HepG2 (cell line): ENCODE measurements around the gene RBBP6. TPM values are rescaled to one million over a fixed set of nuclear protein-coding genes. Genes with fewer than 3 reads are reported as not detected.
"Not testable (repeated sequence)": the region's sequence is repeated elsewhere in the genome, so short reads cannot be mapped to it uniquely, and the experiment has no call there.

Experiments used
- ATAC-seq: fragments of 200-7000 bp; cut with Tn5 transposase; 3 replicates; pipeline ENCODE4 v1.9.1; 2020; ENCODE audit warnings: mild to moderate bottlenecking, moderate library complexity
- BruUV-seq: library from RNA; stranded (reverse); fragments of 400-500 nt; replicated peaks from 2 replicates; lab custom pipeline; 2021; lab: Mats Ljungman, UMichigan
- CTCF ChIA-PET: fragments of 300-600 bp; formaldehyde crosslinking; extraction: SDS; loops from one replicate; lab custom pipeline; 2021; ENCODE audit warnings: low total read pairs, inconsistent platforms, low intra/inter-chr PET ratio; lab: Yijun Ruan, JAX
- POLR2A ChIA-PET: fragments of 350-600 bp; sonication (Branson Sonifier 250); formaldehyde crosslinking; loops from one replicate; lab custom pipeline; 2020; ENCODE audit warnings: antibody characterized with exemption, inconsistent platforms; lab: Yijun Ruan, JAX
- DNase-seq: peaks from one replicate; pipeline ENCODE4 v3.0.0-alpha.2; 2015; ENCODE audit warnings: low spot score
- FAIRE-seq: peaks from 3 replicates; lab custom pipeline; 2011; peaks lifted over from hg19 to GRCh38; lab: Jason Lieb, UNC
- H2AFZ ChIP-seq: one replicate; pipeline ENCODE4 v1.6.1; 2011; ENCODE audit warnings: low read length, inconsistent platforms
- H3K27ac ChIP-seq: fragments of 300-600 bp; 3 replicates; pipeline ENCODE4 v1.8.0; 2011; ENCODE audit warnings: mixed run types, mild to moderate bottlenecking, mixed read lengths, low read length, inconsistent platforms; ENCODE audit not compliant: insufficient read depth; ENCODE audit errors: extremely low read length
- H3K27me3 ChIP-seq, 2 experiments: fragments of 200-600 bp in 1 of 2; 2 replicates in 1 of 2; 3 replicates in 1 of 2; pipeline versions ENCODE4 v1.6.0 to v1.8.0; 2011; ENCODE audit warnings: low read length in 2 of 2, mild to moderate bottlenecking in 2 of 2, moderate library complexity in 2 of 2, inconsistent platforms in 1 of 2; ENCODE audit not compliant: insufficient read depth in 2 of 2, control insufficient read depth in 1 of 2
- H3K36me3 ChIP-seq, 2 experiments: fragments of 200-600 bp in 1 of 2; replicated peaks in 1 of 2; 2 replicates in 1 of 2; 3 replicates in 1 of 2; pipeline versions ENCODE4 v1.5.1 to v1.8.0; 2011; ENCODE audit warnings: low read length in 2 of 2, inconsistent platforms in 1 of 2; ENCODE audit not compliant: insufficient read depth in 2 of 2, control insufficient read depth in 1 of 2
- H3K4me1 ChIP-seq: 2 replicates; pipeline ENCODE4 v1.5.1; 2012; ENCODE audit warnings: low read length, inconsistent platforms; ENCODE audit not compliant: insufficient read depth
- H3K4me2 ChIP-seq: 2 replicates; pipeline ENCODE4 v1.6.0; 2011; ENCODE audit warnings: low read depth, low read length, inconsistent platforms
- H3K4me3 ChIP-seq, 3 experiments: fragments of 200-600 bp in 1 of 3; sonication (generic), shearing (Covaris generic) in 1 of 3; replicated peaks in 1 of 3; 2 replicates each; pipeline ENCODE4 v1.5.1; 2011 to 2016; ENCODE audit warnings: low read length in 3 of 3, inconsistent platforms in 2 of 3, low read depth in 2 of 3, mild to moderate bottlenecking in 2 of 3, control low read depth in 1 of 3, mixed read lengths in 1 of 3; ENCODE audit not compliant: insufficient read depth in 1 of 3
- H3K79me2 ChIP-seq: one replicate; pipeline ENCODE4 v1.6.1; 2011; ENCODE audit warnings: low read length, inconsistent platforms; ENCODE audit not compliant: insufficient read depth
- H3K9ac ChIP-seq: 2 replicates; pipeline ENCODE4 v1.6.0; 2011; ENCODE audit warnings: mild to moderate bottlenecking, low read depth, low read length, inconsistent platforms; ENCODE audit not compliant: insufficient read depth
- H3K9me3 ChIP-seq: 2 replicates; pipeline ENCODE4 v1.5.1; 2012; ENCODE audit warnings: mild to moderate bottlenecking, low read length
- H4K20me1 ChIP-seq: 2 replicates; pipeline ENCODE4 v1.6.0; 2011; ENCODE audit warnings: inconsistent platforms, mild to moderate bottlenecking, low read length, moderate library complexity; ENCODE audit not compliant: insufficient read depth
- HNRNPL ChIP-seq: fragments of 200-400 bp; formaldehyde crosslinking; IDR thresholded peaks from 2 replicates; pipeline ENCODE4 v1.6.1; 2017; ENCODE audit warnings: mild to moderate bottlenecking, low read depth, low read length
- MAFK ChIP-seq, 2 experiments: IDR thresholded peaks in 1 of 2; conservative IDR thresholded peaks in 1 of 2; 2 replicates each; pipeline ENCODE4 v1.6.1; 2011; ENCODE audit warnings: improper control_type of control experiment in 2 of 2, low read length in 2 of 2
- MED8 ChIP-seq: sonication (generic); formaldehyde crosslinking; IDR thresholded peaks from 2 replicates; pipeline ENCODE4 v1.8.1; 2023; ENCODE audit warnings: mild to moderate bottlenecking, missing genetic modification reagents; ENCODE audit not compliant: insufficient replicate concordance
- NFIB ChIP-seq: sonication (generic); formaldehyde crosslinking; IDR thresholded peaks from 2 replicates; pipeline ENCODE4 v1.9.0; 2021; ENCODE audit warnings: missing genetic modification reagents, mild to moderate bottlenecking, borderline replicate concordance
- RBAK ChIP-seq: sonication (generic); formaldehyde crosslinking; IDR thresholded peaks from 2 replicates; pipeline ENCODE4 v1.5.1; 2020; ENCODE audit warnings: mild to moderate bottlenecking, missing genetic modification reagents
- ZFP36L2 ChIP-seq: sonication (generic); formaldehyde crosslinking; IDR thresholded peaks from 2 replicates; pipeline ENCODE4 v1.4.0; 2020; ENCODE audit warnings: missing genetic modification reagents
- ZMYM3 ChIP-seq: sonication (generic); formaldehyde crosslinking; IDR thresholded peaks from 2 replicates; pipeline ENCODE4 v1.5.1; 2020; ENCODE audit warnings: mild to moderate bottlenecking, missing genetic modification reagents
- ZNF615 ChIP-seq: sonication (generic); formaldehyde crosslinking; IDR thresholded peaks from 2 replicates; pipeline ENCODE4 v1.5.0; 2020; ENCODE audit warnings: mild to moderate bottlenecking, missing genetic modification reagents, borderline replicate concordance
- ZNF674 ChIP-seq: sonication (generic); formaldehyde crosslinking; IDR thresholded peaks from 2 replicates; pipeline ENCODE4 v1.5.0; 2020; ENCODE audit warnings: low read depth, mild to moderate bottlenecking, missing genetic modification reagents
- ZNF780A ChIP-seq: sonication (generic); formaldehyde crosslinking; IDR thresholded peaks from 2 replicates; pipeline ENCODE4 v1.8.0; 2022; ENCODE audit warnings: mild to moderate bottlenecking, missing genetic modification reagents, moderate library complexity
- WGBS: methylation state at CpG from one replicate; pipeline ENCODE4 v1.1.6; 2017; ENCODE audit warnings: low lambda C conversion rate; 5-methylcytosine and 5-hydroxymethylcytosine counted together
- in situ Hi-C: cut with HindIII; loops from 2 replicates; pipeline ENCODE4 v1.10.0; 2017; ENCODE audit warnings: low pct_unique_long_range_greater_than_20kb; ENCODE audit not compliant: extremely low pct_ligation_motif_present
- intact Hi-C: fragments of 100-400 bp; cut with micrococcal nuclease; formaldehyde crosslinking; loops from one replicate; pipeline ENCODE4 v1.10.0; 2022; ENCODE audit not compliant: unreplicated experiment
- polyA plus RNA-seq, 8 experiments: library from polyadenylated mRNA; depleted of rRNA in 3 of 8; stranded (reverse) in 7 of 8; unstranded in 1 of 8; fragments of >200 nt; fragmentation: Illumina TruSeq in 4 of 8; extraction: Trizol in 4 of 8; gene quantifications; 2 replicates each; pipeline versions ENCODE4 v1.2.1 to v1.2.3, GENCODE V29; 2011 to 2016; ENCODE audit warnings: low read depth in 4 of 8, missing spikeins in 1 of 8, mixed read lengths in 1 of 8; ENCODE audit not compliant: insufficient read depth in 1 of 8
- total RNA-seq, 5 experiments: library from RNA; depleted of rRNA; stranded (reverse); fragments of >200 nt; fragmentation: Illumina TruSeq; extraction: Trizol; gene quantifications; 2 replicates each; pipeline ENCODE4 v1.2.3, GENCODE V29; 2016; ENCODE audit warnings: low read depth in 1 of 5
- TF ChIP-seq, protein P1 (sequence below): sonication (generic); formaldehyde crosslinking; IDR thresholded peaks from 2 replicates; pipeline ENCODE4 v1.5.0; 2020; ENCODE audit warnings: missing genetic modification reagents, mild to moderate bottlenecking, borderline replicate concordance

Gene RBBP6
- total and polyA plus RNA-seq, 2 of the 13 experiments (the other 11 are each of a cell fraction or from before 2014, with no cell fraction given): 37.1 to 70.9 TPM

DNA sequence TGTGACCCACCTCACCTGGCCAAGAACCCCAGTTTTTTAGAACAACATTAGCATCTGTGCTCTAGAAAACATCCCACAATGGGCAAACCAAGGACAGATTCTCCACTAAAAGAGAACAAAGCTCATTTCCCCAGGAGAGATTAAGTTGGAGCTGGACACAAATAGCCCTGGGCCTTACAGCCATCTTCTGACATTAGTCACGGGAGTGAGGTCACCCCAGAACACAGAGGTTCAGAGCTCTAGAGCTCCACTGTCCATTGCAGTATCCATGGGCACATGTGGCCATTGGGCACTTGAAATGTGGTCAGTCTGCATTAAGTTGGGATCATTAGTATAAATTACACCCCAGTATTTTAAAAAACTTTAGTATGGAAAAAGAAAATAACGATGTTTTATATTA is 47.6 kb upstream of the RBBP6 start:
- H2AFZ ChIP-seq: no peak overlapping the region
- CTCF ChIA-PET: no interaction called here
- no peak overlapping the region for H3K27ac ChIP-seq
- FAIRE-seq: no peak
- intact Hi-C loops: no loop called here
- H3K36me3 ChIP-seq: no peaks in the 10 kb centered on the region
- no peaks in the 10 kb centered on the region for H4K20me1 ChIP-seq
- no peak for TF ChIP-seq HNRNPL
- no peak for TF ChIP-seq NFIB (CRISPR knock-in tag)
- no peak for TF ChIP-seq ZNF674 (CRISPR knock-in tag)
- TF ChIP-seq ZFP36L2 (CRISPR knock-in tag): no peak
- TF ChIP-seq MED8: no peak
- TF ChIP-seq ZNF615 (CRISPR knock-in tag): no peak
- no peak for TF ChIP-seq ZMYM3
- TF ChIP-seq, protein P1, sequence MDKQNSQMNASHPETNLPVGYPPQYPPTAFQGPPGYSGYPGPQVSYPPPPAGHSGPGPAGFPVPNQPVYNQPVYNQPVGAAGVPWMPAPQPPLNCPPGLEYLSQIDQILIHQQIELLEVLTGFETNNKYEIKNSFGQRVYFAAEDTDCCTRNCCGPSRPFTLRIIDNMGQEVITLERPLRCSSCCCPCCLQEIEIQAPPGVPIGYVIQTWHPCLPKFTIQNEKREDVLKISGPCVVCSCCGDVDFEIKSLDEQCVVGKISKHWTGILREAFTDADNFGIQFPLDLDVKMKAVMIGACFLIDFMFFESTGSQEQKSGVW: no peak
- no peak for TF ChIP-seq RBAK
- TF ChIP-seq, all 625 proteins: peak for 0
- DNase-seq (no peak), ATAC-seq (no peak)
- no TSS peak for BruUV-seq
- POLR2A ChIA-PET: no interaction called here
- 6% methylated on average over 2 of the region's 2 CpGs for WGBS
- no peak overlapping the region for H3K4me3 ChIP-seq
- no peaks in the 10 kb centered on the region for H3K4me1 ChIP-seq
- peaks cover 2 to 20% of the 10 kb centered on the region in 2 experiments; a peak in 3 of 5 replicates for H3K27me3 ChIP-seq
- in situ Hi-C loops: no loop called here
- no peaks in the 10 kb centered on the region for H3K79me2 ChIP-seq
- peaks cover 14% of the 10 kb centered on the region; the same call in 1 of the 2 replicates for H3K9me3 ChIP-seq
- no peak overlapping the region for H3K4me2 ChIP-seq
- H3K9ac ChIP-seq: no peak overlapping the region

DNA sequence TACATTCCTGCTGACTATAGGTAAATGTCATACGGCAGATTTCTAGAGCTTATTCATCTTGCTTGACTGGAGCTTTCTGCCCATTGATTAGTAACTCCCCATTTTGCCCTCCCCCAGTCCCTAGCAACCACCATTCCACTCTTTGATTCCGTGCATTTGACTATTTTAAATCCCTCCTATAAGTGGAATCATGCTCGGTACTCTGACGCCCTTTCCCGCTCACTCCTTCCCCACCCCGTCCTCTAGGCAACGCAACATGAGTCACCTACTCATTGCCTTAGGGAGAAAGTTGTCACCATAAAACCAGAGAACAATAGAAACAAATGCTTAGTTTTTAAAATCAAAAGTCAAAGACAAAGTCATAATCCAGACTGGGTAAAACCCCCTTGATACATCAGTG is 45.5 kb upstream of the RBBP6 start:
- intact Hi-C loops: no loop called here

DNA sequence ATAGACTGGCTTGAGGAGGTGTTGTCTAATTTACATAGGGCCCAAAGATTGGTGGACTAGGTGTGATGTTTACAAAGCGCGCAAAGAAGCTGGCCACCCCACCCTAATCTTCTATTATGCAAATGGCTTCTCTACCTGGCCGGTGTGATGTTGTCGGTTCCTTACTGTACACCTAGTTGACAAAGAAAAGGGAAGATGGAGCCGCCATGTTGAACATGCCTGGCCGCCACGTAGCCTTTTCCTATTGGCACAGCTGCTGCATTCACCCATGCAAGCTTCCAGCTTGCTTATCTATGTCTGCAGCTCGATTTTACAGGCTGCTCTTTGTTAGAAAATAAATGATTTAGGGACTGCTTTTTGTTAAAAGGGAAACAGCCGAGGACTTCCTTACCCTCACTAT is 44.2 kb upstream of the RBBP6 start:
- H3K9ac ChIP-seq, H3K4me3 ChIP-seq, intact Hi-C loops, H3K4me1 ChIP-seq, H4K20me1 ChIP-seq, FAIRE-seq, POLR2A ChIA-PET, DNase-seq, H3K79me2 ChIP-seq, H3K9me3 ChIP-seq, H3K36me3 ChIP-seq, BruUV-seq, H3K27ac ChIP-seq, in situ Hi-C loops, H2AFZ ChIP-seq, CTCF ChIA-PET, H3K4me2 ChIP-seq, ATAC-seq: not testable (repeated sequence)
- H3K27me3 ChIP-seq: peaks cover 2 to 18% of the 10 kb centered on the region in 2 experiments; a peak in 2 of 5 replicates
- WGBS: 47% methylated on average over 9 of the region's 9 CpGs

More for the DNA sequence above, 45.5 kb upstream of the RBBP6 start:
- no peaks in the 10 kb centered on the region for H3K36me3 ChIP-seq
- H3K9me3 ChIP-seq: peaks cover 2% of the 10 kb centered on the region; the same call in 1 of the 2 replicates
- H3K27ac ChIP-seq: no peak overlapping the region
- 42% methylated on average over 7 of the region's 7 CpGs for WGBS
- CTCF ChIA-PET: no interaction called here
- no peaks in the 10 kb centered on the region for H3K79me2 ChIP-seq
- peaks cover 2 to 18% of the 10 kb centered on the region in 2 experiments; a peak in 2 of 5 replicates for H3K27me3 ChIP-seq
- no peak for DNase-seq
- no TSS peak for BruUV-seq
- POLR2A ChIA-PET: no interaction called here
- TF ChIP-seq MAFK (conservative IDR thresholded peaks at IDR 0.05 in 1 of 2, IDR thresholded peaks at IDR 0.05 in 1 of 2; ENCODE audit: low read length in 2 of 2): peak in 1 of 2 experiments; percentile 35; a peak in 1 of 4 replicates
- no peak for TF ChIP-seq ZNF780A (CRISPR knock-in tag)
- H4K20me1 ChIP-seq: no peaks in the 10 kb centered on the region
- no peak overlapping the region for H3K9ac ChIP-seq
- no peak overlapping the region for H3K4me2 ChIP-seq
- no peak overlapping the region for H3K4me3 ChIP-seq
- no peaks in the 10 kb centered on the region for H3K4me1 ChIP-seq
- H2AFZ ChIP-seq: no peak overlapping the region
- in situ Hi-C loops: no loop called here
- ATAC-seq: no peak
- FAIRE-seq: no peak
